K562 (cell line): ENCODE measurements around the gene PRELID1. TPM values are rescaled to one million over a fixed set of nuclear protein-coding genes. Genes with fewer than 3 reads are reported as not detected.

Experiments
- CBX3 ChIP-seq, 2 experiments: IDR thresholded peaks; 1 replicate in 1 of 2; 2 replicates in 1 of 2; pipeline ENCODE4 v1.6.1; 2012; ENCODE audit warnings: inconsistent platforms in 2 of 2, low read length in 2 of 2, borderline replicate concordance in 1 of 2, control low read depth in 1 of 2
- E4F1 ChIP-seq: fragments of 250-450 bp; sonication (Bioruptor Pico); IDR thresholded peaks from 2 replicates; pipeline ENCODE4 v1.5.0; 2021; ENCODE audit warnings: mild to moderate bottlenecking, borderline replicate concordance
- ELF4 ChIP-seq: fragments of 450-650 bp; formaldehyde crosslinking; IDR thresholded peaks from 2 replicates; pipeline ENCODE4 v1.4.0; 2022; ENCODE audit warnings: missing genetic modification characterization
- NR2F6 ChIP-seq: fragments of 450-650 bp; formaldehyde crosslinking; IDR thresholded peaks from 2 replicates; pipeline ENCODE4 v1.4.0; 2020; ENCODE audit warnings: mild to moderate bottlenecking
- POLR3A ChIP-seq: IDR thresholded peaks from 2 replicates; pipeline ENCODE4 v1.6.1; 2011; ENCODE audit warnings: borderline replicate concordance, mild to moderate bottlenecking, moderate library complexity; ENCODE audit not compliant: insufficient read length, insufficient read depth; ENCODE audit errors: extremely low read depth
- RBBP5 ChIP-seq: fragments of 200-600 bp; sonication (generic); IDR thresholded peaks from 2 replicates; pipeline ENCODE4 v1.6.1; 2012; ENCODE audit warnings: borderline replicate concordance, mild to moderate bottlenecking, low read length, control low read depth, inconsistent platforms; ENCODE audit not compliant: insufficient read depth, poor library complexity, severe bottlenecking
- SLC30A9 ChIP-seq: fragments of 250-450 bp; sonication (Bioruptor Pico); IDR thresholded peaks from 2 replicates; pipeline ENCODE4 v1.8.0; 2022; ENCODE audit warnings: mild to moderate bottlenecking, moderate library complexity
- SP1 ChIP-seq: sonication (generic); formaldehyde crosslinking; IDR thresholded peaks from 2 replicates; pipeline ENCODE4 v1.8.1; 2022; ENCODE audit warnings: mild to moderate bottlenecking, missing genetic modification reagents
- TARDBP ChIP-seq: fragments of 450-650 bp; IDR thresholded peaks from 2 replicates; pipeline ENCODE4 v1.6.1; 2016
- ZBTB33 ChIP-seq: sonication (generic); formaldehyde crosslinking; IDR thresholded peaks from 2 replicates; pipeline ENCODE4 v1.8.1; 2023; ENCODE audit warnings: mild to moderate bottlenecking, missing genetic modification reagents
- ZNF699 ChIP-seq: fragments of 250-450 bp; sonication (Bioruptor Pico); IDR thresholded peaks from 2 replicates; pipeline ENCODE4 v1.8.0; 2021; ENCODE audit warnings: mild to moderate bottlenecking, moderate library complexity; ENCODE audit not compliant: insufficient replicate concordance
- ZNF830 ChIP-seq: fragments of 250-450 bp; sonication (Bioruptor Pico); IDR thresholded peaks from 2 replicates; pipeline ENCODE4 v1.5.0; 2021; ENCODE audit warnings: mild to moderate bottlenecking
- polyA plus RNA-seq, 8 experiments: library from polyadenylated mRNA; depleted of rRNA in 4 of 8; stranded (reverse) in 5 of 8; unstranded in 3 of 8; fragments of >200 nt; fragmentation: Nextera tagmentation in 2 of 8; fragmentation: Illumina TruSeq in 1 of 8; extraction: Ambion mirVana in 2 of 8; extraction: Trizol in 1 of 8; gene quantifications; 2 replicates each; pipeline versions ENCODE4 v1.2.1 to v1.2.3, GENCODE V29; 2011 to 2014; ENCODE audit warnings: inconsistent platforms in 1 of 8, missing spikeins in 1 of 8
- total RNA-seq, 7 experiments: library from RNA; depleted of rRNA in 6 of 7; stranded (reverse); fragments of >200 nt in 6 of 7; fragmentation: Illumina TruSeq in 2 of 7; extraction: Trizol in 2 of 7; gene quantifications; 2 replicates each; pipeline versions ENCODE4 v1.2.1 to v1.2.3, GENCODE V29; 2011 to 2021; ENCODE audit warnings: low replicate concordance in 1 of 7
- TF ChIP-seq, protein P1 (sequence below): fragments of 450-650 bp; IDR thresholded peaks from 2 replicates; pipeline ENCODE4 v1.6.1; 2016; ENCODE audit warnings: missing biosample characterization, missing genetic modification characterization
- TF ChIP-seq, protein P2 (sequence below): IDR thresholded peaks from 2 replicates; pipeline ENCODE4 v1.6.1; 2011; ENCODE audit warnings: borderline replicate concordance, low read depth, mild to moderate bottlenecking, moderate library complexity, low read length; ENCODE audit not compliant: insufficient read depth, poor library complexity, severe bottlenecking
- TF ChIP-seq, protein P3 (sequence below): sonication (generic); formaldehyde crosslinking; IDR thresholded peaks from 2 replicates; pipeline ENCODE4 v1.8.0; 2022; ENCODE audit warnings: mild to moderate bottlenecking, missing genetic modification reagents

Gene PRELID1
- total and polyA plus RNA-seq, 9 of the 15 experiments (the other 6 are each of a cell fraction or from before 2014, with no cell fraction given), result 40.1 to 484 (median 340) TPM

DNA sequence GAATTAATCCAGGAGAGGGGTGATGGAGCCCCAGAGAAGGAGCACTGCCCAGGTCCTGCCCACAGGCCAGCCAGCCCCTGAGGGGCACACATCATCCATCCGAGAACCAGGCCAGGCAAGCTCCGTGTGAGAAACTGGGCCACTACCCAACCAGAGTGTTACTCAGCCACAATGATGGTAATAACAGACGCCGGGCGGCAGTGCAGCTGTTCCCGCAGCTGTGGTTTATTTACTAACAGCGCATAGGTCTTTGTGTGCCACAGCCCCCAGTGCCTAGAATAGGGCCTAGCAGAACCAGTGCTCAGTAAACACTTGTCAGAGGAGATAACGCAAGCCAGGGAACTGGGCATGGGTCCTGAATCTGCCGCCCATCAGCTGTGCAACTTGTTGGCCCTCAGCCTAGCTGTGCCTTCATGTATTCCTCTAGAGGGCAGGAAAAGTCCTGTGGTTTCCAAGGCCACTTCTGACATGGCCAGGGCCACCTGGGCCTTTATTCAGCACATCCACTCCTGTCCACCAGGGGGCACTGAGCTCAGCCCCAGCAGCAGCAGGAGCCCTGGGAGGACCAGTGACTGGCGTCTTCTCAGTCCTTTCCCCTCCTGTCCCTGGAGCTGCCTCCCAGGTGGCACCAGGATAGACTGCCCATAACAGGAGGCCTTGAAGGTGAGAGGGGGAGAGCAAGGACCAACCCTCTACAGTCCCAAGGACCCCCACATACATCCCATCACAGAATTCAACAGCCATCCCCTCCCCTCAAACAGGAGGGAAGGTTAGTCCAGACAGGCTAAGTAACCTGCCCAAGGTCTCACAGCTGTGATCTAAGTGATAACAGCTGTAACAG lies 6.0 kb downstream of the PRELID1 start (continued):
- TF ChIP-seq POLR3A (no peak), TARDBP (0 out of 2 replicates have a peak, but pooled peaks have one; percentile 15), ZNF830 (no peak), ELF4 (CRISPR knock-in tag) (no peak), NR2F6 (no peak), ZNF699 (no peak), SLC30A9 (CRISPR knock-in tag) (no peak), ZBTB33 (CRISPR knock-in tag) (peak; percentile 55), E4F1 (CRISPR knock-in tag) (no peak), CBX3 (IDR thresholded peaks at IDR 0.05; ENCODE audit: borderline replicate concordance in 1 of 2, low read length in 2 of 2) (0 out of 3 replicates have a peak, but pooled peaks of 1 of the 2 experiments have one; percentile 72), RBBP5 (no peak), SP1 (CRISPR knock-in tag) (peak; percentile 21; the same call in 1 of the 2 replicates)
- TF ChIP-seq, protein P1, sequence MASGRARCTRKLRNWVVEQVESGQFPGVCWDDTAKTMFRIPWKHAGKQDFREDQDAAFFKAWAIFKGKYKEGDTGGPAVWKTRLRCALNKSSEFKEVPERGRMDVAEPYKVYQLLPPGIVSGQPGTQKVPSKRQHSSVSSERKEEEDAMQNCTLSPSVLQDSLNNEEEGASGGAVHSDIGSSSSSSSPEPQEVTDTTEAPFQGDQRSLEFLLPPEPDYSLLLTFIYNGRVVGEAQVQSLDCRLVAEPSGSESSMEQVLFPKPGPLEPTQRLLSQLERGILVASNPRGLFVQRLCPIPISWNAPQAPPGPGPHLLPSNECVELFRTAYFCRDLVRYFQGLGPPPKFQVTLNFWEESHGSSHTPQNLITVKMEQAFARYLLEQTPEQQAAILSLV (tag), result no peak
- TF ChIP-seq, protein P2, sequence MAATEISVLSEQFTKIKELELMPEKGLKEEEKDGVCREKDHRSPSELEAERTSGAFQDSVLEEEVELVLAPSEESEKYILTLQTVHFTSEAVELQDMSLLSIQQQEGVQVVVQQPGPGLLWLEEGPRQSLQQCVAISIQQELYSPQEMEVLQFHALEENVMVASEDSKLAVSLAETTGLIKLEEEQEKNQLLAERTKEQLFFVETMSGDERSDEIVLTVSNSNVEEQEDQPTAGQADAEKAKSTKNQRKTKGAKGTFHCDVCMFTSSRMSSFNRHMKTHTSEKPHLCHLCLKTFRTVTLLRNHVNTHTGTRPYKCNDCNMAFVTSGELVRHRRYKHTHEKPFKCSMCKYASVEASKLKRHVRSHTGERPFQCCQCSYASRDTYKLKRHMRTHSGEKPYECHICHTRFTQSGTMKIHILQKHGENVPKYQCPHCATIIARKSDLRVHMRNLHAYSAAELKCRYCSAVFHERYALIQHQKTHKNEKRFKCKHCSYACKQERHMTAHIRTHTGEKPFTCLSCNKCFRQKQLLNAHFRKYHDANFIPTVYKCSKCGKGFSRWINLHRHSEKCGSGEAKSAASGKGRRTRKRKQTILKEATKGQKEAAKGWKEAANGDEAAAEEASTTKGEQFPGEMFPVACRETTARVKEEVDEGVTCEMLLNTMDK, result peak; percentile 89
- TF ChIP-seq, protein P3, sequence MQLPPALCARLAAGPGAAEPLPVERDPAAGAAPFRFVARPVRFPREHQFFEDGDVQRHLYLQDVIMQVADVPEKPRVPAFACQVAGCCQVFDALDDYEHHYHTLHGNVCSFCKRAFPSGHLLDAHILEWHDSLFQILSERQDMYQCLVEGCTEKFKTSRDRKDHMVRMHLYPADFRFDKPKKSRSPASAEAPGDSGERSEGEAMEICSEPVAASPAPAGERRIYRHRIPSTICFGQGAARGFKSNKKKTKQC (CRISPR knock-in tag), result 0 out of 2 replicates have a peak, but pooled peaks have one; percentile 34
